Stimulated activated CD4-positive, alpha-beta T cell treated with anti-CD3 and anti-CD28 coated beads, TNF-alpha, amount 100 ng/mL, for 4 hours (primary cell): Measurements from ENCODE around the gene ANKRD2.
"Not testable (repeated sequence)": the region's sequence is repeated elsewhere in the genome, so short reads cannot be mapped to it uniquely, and the experiment has no call there.

Source experiments
- DNase-seq, 3 experiments: peaks; one replicate each; pipeline ENCODE4 v3.0.0-alpha.2; 2020; ENCODE audit warnings: low read depth in 3 of 3

ANKRD2 gene

GRCh38 chr10:97571622-97572021 lies 957 bp upstream of the ANKRD2 start:
- no peak for DNase-seq

DNA sequence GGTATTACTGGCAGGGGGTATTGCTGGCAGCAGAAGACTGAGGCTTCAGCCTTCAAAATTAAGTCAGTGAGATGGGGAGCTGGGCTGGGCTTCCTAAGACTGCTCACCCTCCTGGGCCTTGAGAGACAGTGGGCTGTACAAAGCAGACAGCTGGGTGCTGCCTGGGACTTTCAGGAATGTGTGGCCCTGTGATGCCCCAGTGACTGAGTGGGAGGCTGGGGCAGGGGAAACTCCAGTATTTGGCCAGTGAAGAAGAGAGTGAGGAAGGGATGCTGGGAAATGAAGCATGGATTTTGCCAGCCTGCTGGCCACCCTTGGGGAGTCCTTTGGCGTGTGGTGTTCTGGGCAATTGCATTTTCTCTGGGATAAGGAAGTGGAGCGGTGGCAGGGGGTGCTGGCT lies 442 bp downstream of the ANKRD2 start:
- no peak for DNase-seq

GRCh38 chr10:97573672-97574071 lies 1.1 kb downstream of the ANKRD2 start:
- no peak for DNase-seq

DNA sequence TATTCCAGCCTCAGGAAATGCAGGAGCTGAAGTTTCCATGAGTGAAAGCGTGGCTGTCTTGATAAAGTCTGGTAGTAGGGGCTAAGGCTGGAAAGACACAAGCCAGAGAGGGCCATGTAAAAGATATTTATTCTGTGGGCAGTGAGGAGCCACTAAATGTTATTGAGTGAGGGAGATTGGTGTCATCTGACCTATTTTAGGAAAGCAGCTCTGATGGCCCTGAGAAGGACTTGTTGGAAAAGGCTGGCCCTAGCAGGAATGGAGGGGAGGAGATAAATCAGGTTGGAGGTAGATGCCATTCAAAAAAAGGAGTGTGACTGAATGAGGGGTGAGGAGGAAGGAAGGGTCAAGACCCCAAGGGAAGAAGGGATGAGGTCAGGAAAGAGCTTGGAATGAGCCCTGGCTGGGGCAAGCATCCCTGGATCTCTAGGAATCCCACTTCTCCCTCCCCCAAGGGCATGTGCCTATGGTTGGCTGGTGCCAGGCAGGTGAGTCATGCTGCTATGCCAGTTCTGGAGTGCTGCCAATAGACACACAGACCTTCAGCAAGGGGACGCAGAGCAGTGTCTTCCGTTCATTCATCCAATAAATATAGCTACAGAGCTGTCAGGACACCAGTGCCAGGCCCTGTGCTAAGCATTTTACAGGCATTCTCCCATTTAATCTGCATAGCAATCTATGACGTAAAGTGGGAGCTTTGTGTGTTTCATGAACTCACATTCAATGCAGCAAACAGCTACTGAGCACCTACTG lies 2.0 kb downstream of the ANKRD2 start:
- no peak for DNase-seq

- DNase-seq, result no peak
Measured at GRCh38 chr10:97575127-97575668, 2.6 kb downstream of the ANKRD2 start.

GRCh38 chr10:97576487-97576886 lies 3.9 kb downstream of the ANKRD2 start:
- DNase-seq, result not testable (repeated sequence)

DNA sequence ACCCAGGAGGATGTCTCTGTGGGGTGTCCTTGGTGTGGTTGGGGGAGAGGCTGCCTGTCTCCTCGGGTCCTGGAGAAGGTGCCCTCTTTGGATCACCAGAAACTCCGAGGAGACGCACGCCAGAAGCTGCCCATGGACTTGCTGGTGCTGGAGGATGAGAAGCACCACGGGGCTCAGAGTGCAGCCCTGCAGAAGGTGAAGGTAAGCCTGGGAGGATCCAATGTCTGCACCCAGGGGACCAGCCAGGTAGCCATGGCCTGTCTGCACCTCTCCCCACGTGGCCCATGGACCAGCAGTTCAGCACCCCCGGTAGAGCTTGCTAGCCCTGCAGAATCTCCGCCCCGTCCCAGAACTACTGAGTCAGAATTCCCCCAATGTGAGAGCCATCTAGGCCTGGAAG lies 5.1 kb downstream of the ANKRD2 start:
- DNase-seq, result no peak

DNA sequence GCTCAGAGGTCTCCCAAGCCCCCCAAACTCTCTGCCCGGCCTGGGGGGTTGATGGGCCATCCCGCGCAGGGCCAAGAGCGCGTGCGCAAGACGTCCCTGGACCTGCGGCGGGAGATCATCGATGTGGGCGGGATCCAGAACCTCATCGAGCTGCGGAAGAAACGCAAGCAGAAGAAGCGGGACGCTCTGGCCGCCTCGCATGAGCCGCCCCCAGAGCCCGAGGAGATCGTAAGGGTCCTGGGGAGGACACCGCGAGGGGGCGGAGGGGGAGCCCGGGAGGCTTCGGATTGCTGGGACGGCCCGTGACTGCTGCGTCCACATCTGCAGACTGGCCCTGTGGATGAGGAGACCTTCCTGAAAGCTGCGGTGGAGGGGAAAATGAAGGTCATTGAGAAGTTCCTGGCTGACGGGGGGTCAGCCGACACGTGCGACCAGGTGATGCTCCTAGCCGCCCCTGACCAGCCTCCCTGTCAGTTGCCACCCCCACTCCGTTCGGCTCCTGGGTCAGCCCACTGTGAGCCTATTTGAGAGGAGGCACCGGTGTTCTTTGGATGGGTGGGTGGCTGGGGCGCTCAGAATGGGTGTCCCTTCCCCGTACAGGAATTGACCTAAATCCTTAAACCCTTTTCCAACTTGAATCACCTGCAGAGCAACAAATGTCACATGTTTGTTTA lies 5.7 kb downstream of the ANKRD2 start:
- DNase-seq, result no peak

GRCh38 chr10:97580421-97581367 lies 8.1 kb downstream of the ANKRD2 start:
- no peak for DNase-seq

DNA sequence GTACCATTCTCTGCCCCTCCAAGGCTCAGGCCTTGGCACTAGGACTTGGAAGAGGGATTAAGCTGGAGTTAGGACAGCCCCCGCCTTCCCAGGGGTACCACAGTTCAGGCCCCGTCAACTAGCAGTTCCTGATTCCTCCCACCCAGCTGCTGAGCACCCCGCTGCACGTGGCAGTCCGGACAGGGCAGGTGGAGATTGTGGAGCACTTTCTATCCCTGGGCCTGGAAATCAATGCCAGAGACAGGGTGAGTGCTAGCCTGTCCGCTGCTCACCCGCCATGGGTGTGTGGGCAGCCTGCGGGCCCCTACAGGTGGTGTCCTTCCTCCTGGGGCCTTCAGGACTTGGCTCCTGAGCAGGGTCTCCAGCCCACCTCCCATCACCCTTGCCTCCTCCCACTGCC lies 9.6 kb downstream of the ANKRD2 start:
- no peak for DNase-seq

DNA sequence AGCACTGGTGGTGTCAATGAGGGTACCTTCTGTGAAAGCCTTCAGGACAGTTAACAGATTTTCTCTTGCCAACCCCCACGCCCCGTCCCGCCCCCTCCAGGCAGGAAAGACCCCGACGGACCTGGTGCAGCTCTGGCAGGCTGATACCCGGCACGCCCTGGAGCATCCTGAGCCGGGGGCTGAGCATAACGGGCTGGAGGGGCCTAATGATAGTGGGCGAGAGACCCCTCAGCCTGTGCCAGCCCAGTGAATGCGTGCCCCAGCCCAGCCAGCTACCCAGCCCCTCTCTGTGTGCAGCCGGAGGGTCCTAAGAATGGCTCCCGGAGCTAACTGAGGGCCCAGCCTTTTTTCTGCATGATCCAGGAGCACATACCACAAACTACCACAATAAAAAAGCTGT lies 10.9 kb downstream of the ANKRD2 start:
- no peak for DNase-seq

DNA sequence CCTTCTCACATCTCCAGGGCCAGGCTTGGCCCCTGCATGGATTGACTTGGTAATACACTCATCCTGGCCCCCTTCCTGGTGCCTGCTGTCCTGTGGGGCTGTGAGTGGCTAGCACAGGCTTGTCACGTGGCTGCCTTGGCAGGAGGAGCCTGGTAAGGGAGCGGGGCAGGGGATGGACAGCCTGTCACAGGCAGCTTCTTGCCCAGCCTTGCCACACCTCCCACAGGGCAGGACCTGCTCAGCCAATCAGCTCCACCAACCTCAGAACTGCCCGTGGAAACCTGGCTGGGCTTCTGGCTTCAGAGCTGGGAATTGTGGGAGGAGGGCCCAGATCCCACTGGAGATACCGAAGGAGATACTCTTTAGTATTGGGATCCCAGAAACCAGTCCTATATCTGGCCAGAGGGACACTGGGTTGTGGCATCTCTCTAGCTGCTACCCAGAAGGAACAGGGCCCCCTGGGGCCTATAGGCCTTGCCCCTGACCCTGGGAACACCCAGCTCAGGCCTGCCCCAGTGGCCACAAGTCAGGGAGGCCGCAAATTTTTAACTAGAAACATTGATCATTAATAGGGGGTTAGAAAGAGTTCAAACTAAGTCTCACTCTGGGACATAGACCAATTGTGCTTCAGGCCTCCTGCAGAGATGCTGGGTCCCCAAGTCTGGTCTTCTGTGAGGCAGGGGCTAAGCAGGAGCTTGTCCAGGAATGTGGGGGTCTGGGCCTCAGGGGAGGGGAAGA lies 11.7 kb downstream of the ANKRD2 start, which contains the start of gene HOGA1:
Gene HOGA1 (plus strand): TSS at position 330 of the 738 bp plus-strand sequence. CDS start 315 bp downstream, at position 645.
- DNase-seq, result no peak

DNA sequence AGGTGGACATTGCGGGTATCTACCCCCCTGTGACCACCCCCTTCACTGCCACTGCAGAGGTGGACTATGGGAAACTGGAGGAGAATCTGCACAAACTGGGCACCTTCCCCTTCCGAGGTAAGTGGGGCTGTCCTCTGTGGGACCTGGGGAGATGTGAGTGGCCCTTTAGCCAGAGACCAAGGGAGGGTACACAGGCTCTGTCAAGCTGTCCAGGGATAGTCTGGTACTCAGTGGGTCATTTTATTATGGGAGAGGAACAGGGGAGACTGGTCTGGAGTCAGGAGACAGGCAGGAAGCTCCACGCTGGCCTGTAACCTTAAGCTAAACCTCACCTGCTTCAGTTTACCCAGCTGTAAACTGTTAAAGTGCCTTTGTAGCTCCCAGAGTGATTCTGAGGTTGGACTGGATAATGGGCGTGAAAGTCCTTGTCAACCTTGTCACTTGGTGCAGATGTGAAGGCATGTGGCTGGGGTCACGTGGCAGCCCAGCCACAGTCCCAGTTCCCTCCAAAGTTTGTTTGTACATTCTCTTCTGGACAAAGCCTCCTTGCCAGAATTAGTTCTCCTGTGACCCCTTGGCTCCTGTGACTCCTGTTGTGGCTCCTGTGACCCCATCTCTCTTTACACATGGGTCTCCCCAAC lies 12.3 kb downstream of the ANKRD2 start:
- no peak for DNase-seq

DNA sequence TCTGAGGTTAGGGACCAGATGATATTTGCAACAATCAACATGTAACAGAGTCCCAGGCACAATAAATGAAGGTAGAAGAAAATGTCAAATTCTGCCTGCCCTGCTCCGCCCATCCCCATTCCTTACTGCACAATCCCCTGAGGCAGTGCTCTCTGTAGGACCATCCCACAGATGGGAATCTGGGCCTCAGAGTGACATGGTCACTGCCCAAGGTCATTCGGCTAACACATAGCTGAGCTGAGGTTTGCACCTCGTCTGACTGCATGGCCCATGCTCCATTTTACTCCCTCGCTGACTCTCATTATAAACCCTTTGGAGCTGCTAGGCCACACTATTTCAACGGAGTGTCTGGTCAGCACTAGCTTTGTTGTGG lies 12.8 kb downstream of the ANKRD2 start:
- no peak for DNase-seq

GRCh38 chr10:97587183-97587582 lies 14.6 kb downstream of the ANKRD2 start:
- no peak for DNase-seq

GRCh38 chr10:97589479-97589878 lies 16.9 kb downstream of the ANKRD2 start, which contains the start of gene C10orf62:
Gene C10orf62, plus strand, starts transcription at chr10:97589721. Its CDS starts 177 bp downstream, at chr10:97589898.
- DNase-seq, result no peak

GRCh38 chr10:97590082-97590747 lies 17.6 kb downstream of the ANKRD2 start:
- no peak for DNase-seq

GRCh38 chr10:97590748-97591495 lies 18.3 kb downstream of the ANKRD2 start:
- no peak for DNase-seq

DNA sequence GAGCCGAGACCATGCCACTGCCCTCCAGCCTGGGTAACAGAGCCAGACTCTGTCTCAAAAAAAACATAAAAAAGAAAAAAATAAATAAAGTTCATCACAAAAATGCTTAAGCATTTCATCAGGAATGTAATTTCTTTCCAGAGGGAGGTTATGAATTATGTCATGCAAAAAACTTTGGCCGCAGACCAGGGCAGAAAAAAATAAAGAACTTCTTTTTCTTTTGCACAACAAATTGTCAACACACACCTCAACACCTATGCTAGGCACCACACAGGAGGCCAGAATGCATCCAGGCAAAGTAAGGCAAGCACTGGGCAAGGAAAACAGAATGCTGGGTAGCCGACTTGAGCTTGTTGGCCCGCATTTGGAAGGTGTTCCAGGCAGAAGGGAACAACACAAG lies 20.8 kb downstream of the ANKRD2 start:
- DNase-seq, result no peak
